NB4 (cell line): ENCODE results near the gene ARRDC4.

Source experiments
- MYC ChIP-seq: IDR thresholded peaks from 2 replicates; pipeline ENCODE4 v1.6.1; 2011; ENCODE audit warnings: low read depth, low read length
- POLR2A ChIP-seq: IDR thresholded peaks from 2 replicates; pipeline ENCODE4 v1.6.1; 2011; ENCODE audit warnings: mild to moderate bottlenecking; ENCODE audit not compliant: insufficient read length; ENCODE audit errors: extremely low read depth
- TF ChIP-seq, protein P1 (sequence below): IDR thresholded peaks from one replicate; pipeline ENCODE4 v1.5.1; 2012; ENCODE audit warnings: low read depth, low read length
- TF ChIP-seq, protein P2 (sequence below): IDR thresholded peaks from 2 replicates; pipeline ENCODE4 v1.6.1; 2011; ENCODE audit warnings: low read depth, low read length

DNA sequence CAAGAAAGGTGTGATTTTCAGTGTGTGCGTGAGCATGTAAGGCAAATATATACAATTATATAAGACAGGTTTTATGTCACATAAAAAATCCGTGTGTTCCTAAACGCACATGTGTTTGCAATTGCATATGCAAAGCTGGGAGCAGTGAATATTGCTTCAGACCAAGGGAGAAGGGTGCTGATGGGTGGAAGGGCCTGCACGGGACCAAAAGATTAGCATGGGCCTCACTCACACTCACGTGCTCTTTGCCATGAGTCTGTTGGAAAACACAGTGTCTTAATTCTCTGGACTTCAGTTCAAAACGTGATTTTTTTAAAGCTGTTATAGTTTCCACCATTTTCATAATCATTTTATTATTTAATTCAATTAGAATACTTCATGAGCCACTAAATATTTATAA, 7.2 kb upstream of the ARRDC4 start:
- TF ChIP-seq, protein P1, sequence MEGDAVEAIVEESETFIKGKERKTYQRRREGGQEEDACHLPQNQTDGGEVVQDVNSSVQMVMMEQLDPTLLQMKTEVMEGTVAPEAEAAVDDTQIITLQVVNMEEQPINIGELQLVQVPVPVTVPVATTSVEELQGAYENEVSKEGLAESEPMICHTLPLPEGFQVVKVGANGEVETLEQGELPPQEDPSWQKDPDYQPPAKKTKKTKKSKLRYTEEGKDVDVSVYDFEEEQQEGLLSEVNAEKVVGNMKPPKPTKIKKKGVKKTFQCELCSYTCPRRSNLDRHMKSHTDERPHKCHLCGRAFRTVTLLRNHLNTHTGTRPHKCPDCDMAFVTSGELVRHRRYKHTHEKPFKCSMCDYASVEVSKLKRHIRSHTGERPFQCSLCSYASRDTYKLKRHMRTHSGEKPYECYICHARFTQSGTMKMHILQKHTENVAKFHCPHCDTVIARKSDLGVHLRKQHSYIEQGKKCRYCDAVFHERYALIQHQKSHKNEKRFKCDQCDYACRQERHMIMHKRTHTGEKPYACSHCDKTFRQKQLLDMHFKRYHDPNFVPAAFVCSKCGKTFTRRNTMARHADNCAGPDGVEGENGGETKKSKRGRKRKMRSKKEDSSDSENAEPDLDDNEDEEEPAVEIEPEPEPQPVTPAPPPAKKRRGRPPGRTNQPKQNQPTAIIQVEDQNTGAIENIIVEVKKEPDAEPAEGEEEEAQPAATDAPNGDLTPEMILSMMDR: no peak
- TF ChIP-seq, protein P2, sequence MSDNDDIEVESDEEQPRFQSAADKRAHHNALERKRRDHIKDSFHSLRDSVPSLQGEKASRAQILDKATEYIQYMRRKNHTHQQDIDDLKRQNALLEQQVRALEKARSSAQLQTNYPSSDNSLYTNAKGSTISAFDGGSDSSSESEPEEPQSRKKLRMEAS: no peak
- TF ChIP-seq POLR2A (no peak), MYC (no peak)
